Fibroblast of the aortic adventitia (primary cell): ENCODE measurements around the gene ZDHHC11. TPM values are rescaled to one million over a fixed set of nuclear protein-coding genes. Genes with fewer than 3 reads are reported as not detected.
"Not testable (repeated sequence)": the region's sequence is repeated elsewhere in the genome, so short reads cannot be mapped to it uniquely, and the experiment has no call there.

Experiments used
- DNase-seq: peaks from one replicate; pipeline ENCODE4 v3.0.0-alpha.2; 2010; ENCODE audit warnings: low read depth
- H3K4me3 ChIP-seq: 2 replicates; pipeline ENCODE4 v1.5.1; 2011; ENCODE audit warnings: low read depth, mild to moderate bottlenecking, control low read depth, low read length, moderate library complexity
- total RNA-seq: library from RNA; depleted of rRNA; stranded (reverse); fragments of >200 nt; gene quantifications from 2 replicates; pipeline ENCODE4 v1.2.3, GENCODE V29; 2012; ENCODE audit warnings: low replicate concordance
- TF ChIP-seq, protein P1 (sequence below): IDR thresholded peaks from 2 replicates; pipeline ENCODE4 v1.5.1; 2011; ENCODE audit warnings: mild to moderate bottlenecking, low read length, control low read depth, inconsistent platforms; ENCODE audit not compliant: insufficient read depth

Gene ZDHHC11
- total RNA-seq, 1 donor: 0.36 TPM

DNA sequence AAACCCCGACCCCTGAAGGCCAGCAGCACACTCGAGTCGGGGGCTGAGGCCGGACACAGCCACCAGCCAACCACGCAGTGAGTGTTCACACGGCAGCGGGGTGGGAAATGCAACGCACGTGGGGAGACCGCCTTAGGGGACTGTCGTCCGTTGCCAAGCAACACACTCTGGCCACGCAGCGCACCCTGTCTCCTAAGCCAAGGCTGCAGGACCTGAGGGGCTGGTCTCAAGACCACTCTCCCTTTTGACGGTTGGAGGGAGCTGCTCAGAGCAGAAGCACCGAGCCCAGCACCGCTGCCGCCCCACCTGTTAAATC is 34.3 kb upstream of the ZDHHC11 start:
- DNase-seq: no peak
- no peak overlapping the region for H3K4me3 ChIP-seq
- TF ChIP-seq, protein P1, sequence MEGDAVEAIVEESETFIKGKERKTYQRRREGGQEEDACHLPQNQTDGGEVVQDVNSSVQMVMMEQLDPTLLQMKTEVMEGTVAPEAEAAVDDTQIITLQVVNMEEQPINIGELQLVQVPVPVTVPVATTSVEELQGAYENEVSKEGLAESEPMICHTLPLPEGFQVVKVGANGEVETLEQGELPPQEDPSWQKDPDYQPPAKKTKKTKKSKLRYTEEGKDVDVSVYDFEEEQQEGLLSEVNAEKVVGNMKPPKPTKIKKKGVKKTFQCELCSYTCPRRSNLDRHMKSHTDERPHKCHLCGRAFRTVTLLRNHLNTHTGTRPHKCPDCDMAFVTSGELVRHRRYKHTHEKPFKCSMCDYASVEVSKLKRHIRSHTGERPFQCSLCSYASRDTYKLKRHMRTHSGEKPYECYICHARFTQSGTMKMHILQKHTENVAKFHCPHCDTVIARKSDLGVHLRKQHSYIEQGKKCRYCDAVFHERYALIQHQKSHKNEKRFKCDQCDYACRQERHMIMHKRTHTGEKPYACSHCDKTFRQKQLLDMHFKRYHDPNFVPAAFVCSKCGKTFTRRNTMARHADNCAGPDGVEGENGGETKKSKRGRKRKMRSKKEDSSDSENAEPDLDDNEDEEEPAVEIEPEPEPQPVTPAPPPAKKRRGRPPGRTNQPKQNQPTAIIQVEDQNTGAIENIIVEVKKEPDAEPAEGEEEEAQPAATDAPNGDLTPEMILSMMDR: no peak

DNA sequence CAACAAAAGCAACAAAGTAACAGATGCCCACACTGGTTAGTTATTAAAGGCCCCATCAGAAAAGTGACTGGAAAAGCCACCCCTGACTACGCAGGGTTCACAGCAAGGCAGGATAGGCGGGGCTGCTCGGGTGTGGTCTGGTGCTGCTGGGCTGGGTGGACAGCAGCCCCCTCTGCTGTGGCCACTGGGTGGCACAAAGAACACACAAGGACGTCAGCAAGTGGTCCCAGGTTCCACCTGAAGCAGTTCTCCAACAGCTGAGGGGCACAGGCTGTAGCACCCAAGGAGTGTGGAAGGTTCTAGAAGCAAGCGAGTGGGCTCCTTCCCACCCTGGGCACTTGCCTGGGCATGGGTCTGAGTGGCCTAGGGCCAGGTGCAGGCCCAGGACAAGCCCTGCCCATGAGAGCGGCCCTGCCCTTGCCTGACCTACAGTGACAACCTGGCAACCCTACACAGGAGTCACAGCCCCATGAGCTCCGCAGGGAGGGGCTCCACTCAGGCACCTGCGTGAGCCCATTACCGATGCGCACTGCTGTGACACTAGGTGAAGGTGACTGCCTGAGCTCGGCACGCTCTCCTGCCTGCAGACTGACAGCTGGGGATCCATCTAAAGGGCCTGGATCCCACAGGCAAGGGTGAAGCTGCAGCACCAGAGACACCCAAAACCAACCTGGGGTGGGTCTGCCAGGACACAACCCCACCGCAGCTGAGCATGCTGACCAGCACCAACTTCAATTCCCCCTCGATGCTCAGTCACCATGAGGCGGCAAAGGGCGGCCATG is 33.8 kb upstream of the ZDHHC11 start:
- no peak overlapping the region for H3K4me3 ChIP-seq
- DNase-seq: no peak
- TF ChIP-seq, protein P1: no peak

GRCh38 chr5:883475-884181 is 32.8 kb upstream of the ZDHHC11 start:
- no peak for DNase-seq
- TF ChIP-seq, protein P1: no peak
- H3K4me3 ChIP-seq: no peak overlapping the region

DNA sequence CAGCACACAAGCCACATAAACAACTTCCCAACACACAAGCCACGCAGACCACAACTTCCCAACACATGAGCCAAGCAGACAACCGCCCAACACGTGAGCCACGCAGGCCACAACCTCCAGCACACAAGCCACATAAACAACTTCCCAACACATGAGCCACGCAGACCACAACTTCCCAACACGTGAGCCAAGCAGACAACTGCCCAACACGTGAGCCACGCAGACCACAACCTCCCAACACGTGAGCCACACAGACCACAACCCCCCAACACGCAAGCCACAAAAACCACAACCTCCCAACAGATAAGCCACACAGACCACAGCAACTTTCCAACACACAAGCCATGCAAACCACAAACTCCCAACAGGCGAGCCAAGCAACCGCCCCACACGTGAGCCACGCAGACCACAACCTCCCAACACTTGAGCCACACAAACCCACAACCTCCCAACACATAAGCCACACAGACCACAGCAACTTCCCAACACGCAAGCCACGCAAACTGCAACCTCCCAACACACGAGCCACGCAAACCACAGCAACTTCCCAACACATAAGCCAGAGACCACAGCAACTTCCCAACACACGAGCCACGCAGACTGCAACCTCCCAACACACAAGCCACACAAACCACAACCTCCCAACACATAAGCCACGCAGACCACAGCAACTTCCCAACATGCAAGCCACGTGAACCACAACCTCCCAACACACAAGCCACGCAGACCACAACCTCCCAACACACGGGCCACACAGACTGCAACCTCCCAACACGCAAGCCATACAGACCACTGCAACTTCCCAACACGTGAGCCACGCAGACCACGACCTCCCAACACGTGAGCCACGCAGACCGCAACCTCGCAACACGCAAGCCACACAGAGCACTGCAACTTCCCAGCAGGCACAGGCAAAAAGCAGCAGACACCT is 31.7 kb upstream of the ZDHHC11 start:
- no peak for DNase-seq
- no peak overlapping the region for H3K4me3 ChIP-seq
- TF ChIP-seq, protein P1: no peak

- no peak for DNase-seq
- no peak overlapping the region for H3K4me3 ChIP-seq
- TF ChIP-seq, protein P1: no peak
Measured at GRCh38 chr5:881551-881935, 30.8 kb upstream of the ZDHHC11 start.

GRCh38 chr5:880816-881550 is 30.2 kb upstream of the ZDHHC11 start:
- H3K4me3 ChIP-seq: no peak overlapping the region
- TF ChIP-seq, protein P1: no peak
- no peak for DNase-seq

GRCh38 chr5:878677-879076 is 27.9 kb upstream of the ZDHHC11 start:
- H3K4me3 ChIP-seq, DNase-seq: not testable (repeated sequence)
